Esophagus mucosa (tissue), 1 donor: ENCODE data around the gene LCA5L. TPM values are rescaled to one million over a fixed set of nuclear protein-coding genes. Genes with fewer than 3 reads are reported as not detected.
"Not testable (repeated sequence)": the region's sequence is repeated elsewhere in the genome, so short reads cannot be mapped to it uniquely, and the experiment has no call there.

Experiments
- ATAC-seq: fragments of 200-7000 bp; cut with Tn5 transposase; one replicate; pipeline ENCODE4 v1.9.1; 2020
- total RNA-seq: library from RNA; stranded (reverse); gene quantifications from one replicate; pipeline ENCODE4 v1.2.4, GENCODE V29; 2023
- donor health status: DM: yes; HTN: yes; CAD: no.

Gene LCA5L
- total RNA-seq, 1 donor from 2014 or later: 0.80 TPM

DNA sequence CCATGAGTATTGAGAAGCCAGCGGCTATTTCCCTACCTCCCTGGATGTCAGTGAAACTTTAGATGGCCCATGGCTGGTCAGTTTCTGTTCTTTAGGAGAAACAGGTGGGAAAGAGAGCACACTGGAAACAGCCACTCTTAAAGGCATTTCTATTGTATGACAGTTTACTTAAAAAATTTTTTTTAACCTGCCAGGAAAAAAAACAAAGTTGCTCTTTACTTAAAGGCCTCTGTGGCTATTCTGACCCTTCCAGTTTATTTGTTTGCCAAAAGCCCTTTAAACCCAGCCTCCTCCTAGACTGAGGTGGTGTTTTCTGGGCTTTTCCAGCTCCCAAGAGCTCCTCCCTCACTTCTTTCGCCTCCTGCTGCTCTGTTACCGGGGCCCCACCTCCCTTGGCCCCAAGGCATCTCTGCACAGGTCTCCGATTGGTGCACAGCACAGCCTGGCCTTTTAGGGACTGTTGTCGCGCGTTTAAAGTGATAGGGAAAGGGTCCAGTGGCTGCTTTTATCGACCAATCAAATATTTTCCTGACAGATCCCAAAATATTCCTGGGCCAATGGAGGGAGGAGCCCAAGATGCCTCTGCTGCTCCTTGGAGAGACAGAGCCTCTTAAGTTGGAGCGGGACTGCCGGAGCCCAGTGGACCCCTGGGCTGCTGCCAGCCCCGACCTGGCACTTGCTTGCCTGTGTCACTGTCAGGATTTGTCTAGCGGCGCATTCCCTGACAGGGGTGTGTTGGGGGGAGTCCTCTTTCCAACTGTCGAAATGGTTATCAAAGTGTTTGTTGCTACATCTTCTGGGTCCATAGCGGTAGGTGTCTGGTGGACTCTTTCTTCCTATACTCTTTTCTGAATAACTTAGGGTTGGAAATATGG lies 6.0 kb upstream of the LCA5L start, which contains the start of gene SH3BGR:
SH3BGR (plus strand) TSS at position 639 of the 875 bp plus-strand sequence; CDS start at position 766, 127 bp downstream.
- ATAC-seq: peak; percentile 72

DNA sequence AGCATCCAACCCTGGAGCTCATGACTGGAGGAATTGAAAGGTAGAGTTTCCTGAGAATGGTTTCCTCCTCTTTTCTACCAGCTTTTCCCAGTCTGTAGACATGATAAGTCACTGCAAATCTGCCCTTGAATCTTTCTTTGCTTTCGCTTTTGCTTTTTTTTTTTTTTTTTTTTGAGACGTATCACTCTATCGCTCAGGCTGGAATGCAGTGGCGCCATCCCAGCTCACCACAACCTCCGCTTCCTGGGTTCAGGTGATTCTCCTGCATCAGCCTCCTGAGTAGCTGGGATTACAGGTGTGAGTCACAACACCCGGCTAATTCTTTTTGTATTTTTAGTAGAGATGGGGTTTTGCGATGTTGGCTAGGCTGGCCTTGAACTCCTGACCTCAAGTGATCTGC lies 1.7 kb upstream of the LCA5L start:
- ATAC-seq: no peak

DNA sequence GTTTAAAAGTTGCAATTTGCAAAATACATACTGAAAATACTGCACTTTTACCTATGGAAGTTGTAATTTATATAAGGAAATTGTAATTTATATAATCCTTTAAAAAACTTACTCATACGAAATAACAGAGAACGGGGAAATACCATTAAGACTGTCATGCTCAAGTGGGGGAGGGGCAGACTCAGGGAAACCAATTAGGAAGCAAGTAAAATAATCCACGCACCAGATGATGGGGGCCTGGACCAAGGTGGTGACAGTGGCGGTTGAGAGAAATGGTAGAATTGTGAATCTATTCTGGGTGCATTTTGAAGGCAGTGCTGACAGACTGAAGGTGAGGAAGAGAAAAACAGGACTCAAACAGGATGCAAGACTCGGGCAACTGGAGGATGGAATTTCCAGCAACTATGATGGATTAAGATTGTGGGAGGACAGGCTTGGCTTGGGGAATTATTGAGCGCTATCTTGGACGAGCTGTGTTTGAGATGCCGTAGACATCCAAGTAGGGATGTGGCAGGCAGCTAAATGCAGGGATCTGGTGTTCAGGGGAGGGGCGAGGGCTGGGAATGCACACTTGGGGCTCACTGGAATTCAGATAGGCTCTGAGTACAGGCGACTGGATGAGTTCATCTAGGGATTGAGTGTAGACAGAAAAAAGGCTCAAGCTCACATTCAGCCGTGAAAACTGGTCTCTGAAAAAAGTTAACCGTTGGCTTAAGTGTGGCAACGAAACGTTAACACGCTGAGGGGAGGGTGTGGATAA lies 977 bp downstream of the LCA5L start:
- no peak for ATAC-seq

DNA sequence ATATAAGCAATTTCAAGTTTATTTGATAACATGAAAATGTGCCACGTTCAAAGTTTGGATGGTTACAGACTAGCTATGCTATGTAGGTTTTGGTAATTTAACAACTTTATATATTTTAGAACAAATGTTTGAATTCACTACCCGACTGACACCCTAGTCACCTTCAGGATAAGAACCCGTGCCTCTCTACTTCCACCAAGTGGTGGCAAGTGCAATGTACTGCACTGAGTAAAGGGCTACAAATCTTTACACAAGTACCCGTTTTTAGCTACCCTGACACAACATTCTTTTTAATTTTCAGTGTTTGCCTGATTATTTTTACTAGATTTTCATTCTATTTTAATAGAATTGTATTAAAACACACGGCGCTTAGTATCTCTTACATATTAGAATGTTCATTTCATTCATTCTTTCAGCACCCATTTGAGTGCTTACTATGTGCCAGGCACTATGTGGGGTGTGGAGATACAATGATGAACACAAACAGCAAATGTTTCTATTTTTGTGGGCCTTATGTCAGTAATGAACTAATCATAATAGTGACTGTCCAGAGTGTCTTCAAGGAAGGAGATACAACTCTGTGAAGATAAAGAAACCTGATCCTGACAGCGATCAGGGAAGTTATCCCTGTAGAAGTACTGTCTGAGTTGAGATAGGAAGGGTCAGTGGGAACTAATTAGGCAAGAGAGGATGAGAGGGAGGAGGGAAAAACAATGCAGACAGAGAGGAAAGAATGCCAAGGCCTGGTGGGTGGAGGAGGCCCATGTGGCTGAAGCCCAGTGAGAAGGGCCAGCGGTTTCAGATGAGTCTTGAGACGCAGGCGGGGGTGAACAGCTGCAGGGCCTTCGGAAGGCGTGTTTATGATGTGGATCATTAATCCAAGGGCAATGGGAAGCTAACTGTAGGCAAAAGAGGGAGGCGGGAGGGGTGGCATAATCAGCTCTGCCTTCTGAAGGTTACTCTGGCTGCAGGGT lies 3.8 kb downstream of the LCA5L start:
- peak; percentile 38 for ATAC-seq

DNA sequence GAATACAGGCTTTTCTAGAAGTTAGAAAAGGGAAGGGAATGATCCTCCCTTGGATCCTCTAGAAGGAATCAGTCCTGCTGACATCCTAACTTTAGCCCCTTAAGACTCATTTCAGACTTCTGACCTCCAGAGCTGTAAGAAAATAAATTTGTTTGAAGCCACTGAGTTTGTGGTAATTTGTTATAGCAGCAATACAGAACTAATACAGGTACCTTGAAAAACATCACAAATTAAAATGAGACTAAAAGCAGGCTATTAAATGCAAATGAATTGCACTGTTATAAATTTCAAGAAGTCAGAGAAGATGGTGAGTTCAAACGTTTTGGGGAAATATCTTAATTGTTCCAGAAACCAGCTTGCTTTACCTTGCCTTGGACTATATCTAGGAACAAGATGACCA lies 6.3 kb downstream of the LCA5L start:
- ATAC-seq: no peak

DNA sequence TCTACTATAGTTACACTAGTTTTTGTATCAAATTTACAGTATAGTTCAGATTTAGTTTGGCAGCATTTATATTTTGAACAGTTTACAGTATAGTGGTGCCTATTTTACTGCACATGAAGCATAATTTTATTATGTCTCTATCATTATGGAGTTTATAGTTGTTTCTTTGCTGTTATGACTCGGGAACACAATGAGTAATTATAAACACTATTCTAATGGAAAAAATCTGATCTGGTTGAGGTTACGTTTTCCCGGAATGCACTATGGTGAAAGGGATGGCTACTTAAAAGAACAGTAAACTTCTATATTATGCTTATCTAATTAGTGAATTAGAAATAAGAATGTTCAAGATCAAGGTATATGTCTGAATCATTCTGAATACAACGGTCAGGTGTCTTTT lies 10.6 kb downstream of the LCA5L start:
- no peak for ATAC-seq

DNA sequence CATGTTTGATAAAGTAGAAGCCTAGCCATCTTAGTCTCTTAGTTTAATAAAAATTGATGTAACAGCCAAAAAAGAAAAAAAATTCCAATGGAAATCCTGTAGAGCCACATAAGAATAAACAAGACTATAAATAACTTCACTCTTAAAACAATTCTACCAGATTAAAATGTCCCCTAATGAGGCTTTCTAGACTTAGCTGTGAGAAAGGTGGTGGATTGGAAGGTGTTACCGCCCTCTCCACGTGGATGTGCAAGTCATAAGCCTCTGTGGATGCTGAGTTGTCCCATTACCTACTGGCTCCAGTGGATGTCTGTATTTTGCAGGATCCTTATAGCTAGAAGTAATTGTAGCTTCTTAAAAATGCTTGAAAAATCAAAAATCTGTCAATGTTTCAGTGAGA lies 14.6 kb downstream of the LCA5L start:
- ATAC-seq: no peak

DNA sequence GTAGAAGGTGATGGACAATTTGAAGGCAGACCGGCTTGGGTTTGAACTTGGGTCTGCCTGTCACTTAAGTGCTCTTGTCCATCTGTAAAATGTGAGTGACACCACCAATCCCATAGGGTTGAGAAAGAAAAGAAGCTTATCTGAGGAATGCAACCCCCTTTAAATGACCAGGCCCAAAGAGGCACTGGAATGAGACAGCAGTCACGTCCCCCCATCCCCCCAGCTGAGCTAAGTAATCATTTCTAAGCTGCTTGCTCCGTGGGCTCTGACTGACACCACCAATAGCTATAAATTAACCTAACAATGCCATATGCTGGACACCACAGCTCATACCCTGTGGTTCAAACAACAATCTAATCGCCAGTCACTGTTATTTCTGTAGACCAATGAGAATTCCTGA lies 15.1 kb downstream of the LCA5L start:
- ATAC-seq: no peak

DNA sequence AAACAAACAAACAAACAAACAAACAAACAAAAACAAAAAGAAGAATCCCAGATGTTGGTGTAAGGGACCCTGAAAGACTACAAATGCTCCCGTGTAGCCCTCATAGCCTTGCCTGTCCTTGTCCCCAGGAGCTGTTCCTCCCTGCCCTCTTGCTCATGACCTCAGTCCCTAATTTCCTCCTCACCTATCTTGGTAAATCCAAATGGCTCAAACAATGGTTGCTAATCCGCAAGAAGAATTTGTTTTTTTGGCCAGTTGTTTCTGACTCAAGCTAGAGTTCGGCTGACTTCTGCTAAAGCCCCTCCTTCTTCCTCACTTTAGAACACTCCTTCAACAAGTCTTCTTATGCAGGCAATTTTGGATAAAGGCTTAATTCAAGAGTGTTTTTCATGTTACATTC lies 15.6 kb downstream of the LCA5L start:
- ATAC-seq: no peak

DNA sequence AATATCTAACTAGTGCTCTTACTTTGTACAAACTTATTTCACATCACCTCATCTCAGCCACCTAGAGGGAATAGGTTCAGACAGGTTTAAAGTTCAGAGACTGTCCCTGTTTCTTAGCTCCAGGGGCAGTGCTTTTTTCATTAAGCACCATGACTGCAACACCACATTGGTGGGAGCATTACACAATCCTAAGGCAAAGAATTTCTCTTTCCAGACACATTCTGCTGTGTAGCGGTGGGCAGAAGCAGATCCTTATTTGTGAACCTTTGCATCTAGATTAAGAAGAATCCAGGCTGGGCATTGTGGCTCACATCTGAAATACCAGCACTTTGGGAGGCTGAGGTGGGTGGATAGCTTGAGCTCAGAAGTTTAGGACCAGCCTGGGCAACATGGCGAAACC lies 16.1 kb downstream of the LCA5L start:
- no peak for ATAC-seq

DNA sequence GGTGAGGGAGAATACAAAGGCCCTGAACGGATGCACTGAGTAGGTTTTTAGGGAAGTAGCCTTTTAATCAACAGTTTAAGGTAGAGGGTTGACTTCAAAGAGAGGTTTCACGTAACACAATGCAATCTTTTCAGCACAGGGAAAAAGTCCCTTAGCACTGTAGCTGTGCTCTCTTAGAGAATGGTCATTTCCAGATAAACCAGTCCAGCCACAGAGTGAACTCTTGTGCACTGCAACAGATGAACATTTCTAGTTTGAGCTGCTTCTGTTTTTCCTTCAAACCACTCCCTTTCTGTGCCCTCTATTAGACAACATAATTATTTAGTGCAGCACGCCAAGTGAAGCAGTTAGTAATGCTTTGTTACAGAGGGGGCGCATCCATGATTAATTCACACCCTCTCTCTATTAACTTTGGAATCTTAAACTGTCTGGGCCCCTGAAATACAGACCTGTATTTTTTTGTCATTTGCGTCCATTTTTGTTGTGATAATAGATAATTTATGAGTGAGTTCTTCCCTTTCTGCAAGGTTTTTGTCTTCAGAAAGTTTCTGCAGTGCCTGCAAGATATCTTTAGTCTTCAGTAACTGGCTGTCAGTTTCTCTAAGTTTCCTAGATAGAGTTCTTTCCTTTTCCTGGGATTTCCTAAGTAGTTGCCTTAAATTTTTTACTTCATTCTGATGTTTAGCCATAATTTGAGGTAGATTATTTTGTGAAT lies 22.9 kb downstream of the LCA5L start:
- ATAC-seq: peak; percentile 81

DNA sequence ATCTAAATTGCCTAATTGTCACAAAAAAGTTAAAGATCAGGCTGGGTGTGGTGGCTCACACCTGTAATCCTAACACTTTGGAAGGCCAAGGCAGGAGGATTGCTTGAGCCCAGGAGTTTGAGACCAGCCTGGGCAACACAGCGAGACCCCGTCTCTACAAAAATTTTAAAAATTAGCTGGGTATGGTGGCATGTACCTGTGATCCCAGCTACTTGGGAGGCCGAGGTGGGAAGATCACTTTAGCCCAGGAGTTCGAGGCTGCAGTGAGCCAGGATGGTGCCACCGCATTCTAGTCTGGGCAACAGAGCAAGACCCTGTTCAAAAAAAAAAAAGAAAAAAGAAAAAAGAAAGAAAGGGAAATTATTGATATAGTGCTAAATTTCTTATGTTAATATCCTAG lies 26.4 kb downstream of the LCA5L start:
- not testable (repeated sequence) for ATAC-seq

DNA sequence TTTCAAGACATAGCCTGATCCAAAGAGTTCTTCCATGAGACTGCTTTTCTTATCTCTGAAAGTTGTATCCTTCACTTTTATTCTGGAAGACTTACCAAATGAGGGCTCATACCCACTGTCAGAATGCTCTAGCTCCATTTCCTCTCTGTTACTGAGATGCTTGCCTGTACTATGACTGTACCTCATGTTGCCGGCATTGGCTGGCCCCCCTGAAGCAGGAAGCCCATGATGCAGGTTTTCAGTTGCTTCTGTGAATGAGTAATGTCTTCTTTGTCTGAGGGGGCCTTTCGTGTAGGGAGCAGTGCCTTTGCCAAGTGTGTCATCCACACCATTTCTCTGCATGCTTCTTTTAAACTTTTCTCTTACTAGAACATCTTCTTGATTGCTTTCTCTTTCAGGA lies 39.5 kb downstream of the LCA5L start:
- no peak for ATAC-seq

DNA sequence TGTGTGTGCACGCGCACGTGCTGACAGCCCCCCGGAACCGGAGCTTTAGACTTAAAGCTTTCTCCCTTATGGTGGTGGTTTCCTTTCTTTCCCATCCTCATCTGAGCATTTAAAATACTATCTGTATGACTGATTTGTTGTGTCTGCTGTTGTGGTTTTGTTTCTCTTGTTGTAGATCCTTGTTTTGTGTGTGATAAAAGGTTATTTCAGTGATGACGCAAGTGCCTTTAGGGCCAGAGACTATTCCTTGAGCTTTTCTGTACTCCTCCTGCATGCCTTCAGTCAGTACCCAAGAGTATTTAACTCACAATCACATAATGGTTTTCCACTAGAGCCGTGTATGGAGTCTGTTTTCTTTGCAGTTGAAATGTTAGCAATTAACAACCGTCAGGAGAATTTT lies 45.4 kb downstream of the LCA5L start:
- no peak for ATAC-seq

DNA sequence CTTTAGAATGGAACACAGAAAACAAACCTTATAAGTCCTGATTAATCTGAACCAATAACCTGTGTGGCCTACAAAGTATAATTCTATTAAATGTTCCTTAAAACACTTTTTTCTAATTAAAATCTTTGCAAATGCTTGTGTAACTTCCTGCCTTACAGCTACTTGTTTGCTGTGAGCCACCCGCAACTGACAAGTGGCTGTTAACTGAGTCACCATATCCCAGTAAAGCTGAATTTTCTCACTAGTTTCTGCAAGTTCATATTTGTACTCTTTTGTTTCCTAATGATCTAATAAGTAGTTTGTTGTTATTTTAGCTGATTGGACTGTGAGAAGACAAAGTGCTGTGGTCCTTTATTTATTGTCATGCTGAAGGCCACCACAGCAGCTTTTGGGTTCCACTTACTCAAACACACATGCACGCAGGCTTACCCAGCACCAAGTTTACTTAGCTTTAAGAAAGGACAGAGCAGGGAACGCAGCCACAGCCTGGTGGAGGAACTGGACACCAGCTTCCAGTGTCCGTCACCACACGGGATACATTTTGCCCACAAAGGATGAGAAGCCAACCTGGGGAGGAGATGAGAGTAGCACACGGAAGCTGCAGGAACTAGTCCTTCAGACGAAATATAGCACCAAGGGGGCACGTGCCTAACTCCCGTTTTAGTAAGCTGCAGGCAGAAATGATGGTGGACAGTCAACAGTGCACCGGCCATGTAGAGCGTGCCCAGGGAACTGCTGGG lies 47.8 kb downstream of the LCA5L start:
- ATAC-seq: no peak

DNA sequence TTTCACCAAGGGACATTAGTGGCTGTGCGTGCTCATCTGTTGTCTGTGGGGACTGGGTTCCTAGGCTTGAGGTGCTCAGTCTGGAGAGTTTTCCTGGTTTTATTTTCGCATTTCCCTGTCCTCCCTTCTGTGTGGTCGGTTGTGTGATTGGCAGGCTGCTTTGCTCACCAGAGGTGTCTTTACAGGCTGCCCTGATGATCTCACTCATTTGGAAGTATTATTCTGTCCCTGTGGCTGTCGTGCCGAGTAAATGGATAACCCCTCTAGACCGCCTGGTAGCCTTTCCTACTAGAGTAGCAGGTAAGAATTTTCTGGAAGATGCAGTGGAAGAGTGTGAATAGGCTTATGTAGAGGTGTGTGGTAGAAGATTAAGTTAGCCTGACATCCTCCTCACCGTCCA lies 52.6 kb downstream of the LCA5L start:
- ATAC-seq: no peak

DNA sequence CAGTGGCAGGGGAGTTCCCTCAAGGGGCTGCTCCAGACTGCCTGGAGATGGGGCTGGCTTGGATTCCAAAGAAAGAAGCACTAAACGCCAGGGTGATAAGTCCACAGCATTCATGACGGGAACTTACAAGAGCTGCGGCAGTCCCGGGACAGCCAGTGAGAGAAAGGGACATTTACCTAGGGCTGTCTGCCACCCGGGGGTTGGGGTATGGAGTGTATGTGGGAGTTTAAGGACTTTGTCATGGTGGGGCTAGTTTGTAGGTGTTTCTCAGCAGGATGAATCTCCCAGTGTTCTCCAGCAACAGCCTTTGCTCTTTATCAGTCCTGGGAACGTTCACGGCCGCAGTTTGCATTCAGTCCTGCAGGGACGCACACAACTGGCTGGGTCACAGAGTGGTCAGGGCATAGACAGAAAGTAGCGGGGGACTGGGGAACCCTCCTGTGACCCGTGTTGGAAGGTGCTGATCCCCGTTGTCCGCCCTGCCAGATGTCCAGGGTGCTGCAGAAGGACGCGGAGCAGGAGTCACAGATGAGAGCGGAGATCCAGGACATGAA lies 55.3 kb downstream of the LCA5L start:
- no peak for ATAC-seq

DNA sequence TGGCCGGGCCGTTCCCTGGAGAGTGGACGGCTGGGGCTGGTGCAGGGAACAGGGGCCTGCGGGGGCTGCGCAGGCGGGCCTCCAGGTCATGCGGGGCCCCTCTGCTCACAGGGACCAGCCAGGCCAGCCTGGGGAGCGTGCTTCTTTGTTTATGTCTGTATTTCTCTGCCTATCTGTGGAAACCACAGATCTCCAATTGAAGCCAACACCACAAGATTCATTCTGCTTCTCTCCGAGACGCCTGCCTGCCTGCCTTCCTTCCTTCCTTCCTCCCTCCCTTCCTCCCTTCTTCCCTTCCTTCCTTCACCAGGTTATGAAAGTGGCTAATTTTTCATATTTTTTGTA lies 56.8 kb downstream of the LCA5L start:
- ATAC-seq: no peak

DNA sequence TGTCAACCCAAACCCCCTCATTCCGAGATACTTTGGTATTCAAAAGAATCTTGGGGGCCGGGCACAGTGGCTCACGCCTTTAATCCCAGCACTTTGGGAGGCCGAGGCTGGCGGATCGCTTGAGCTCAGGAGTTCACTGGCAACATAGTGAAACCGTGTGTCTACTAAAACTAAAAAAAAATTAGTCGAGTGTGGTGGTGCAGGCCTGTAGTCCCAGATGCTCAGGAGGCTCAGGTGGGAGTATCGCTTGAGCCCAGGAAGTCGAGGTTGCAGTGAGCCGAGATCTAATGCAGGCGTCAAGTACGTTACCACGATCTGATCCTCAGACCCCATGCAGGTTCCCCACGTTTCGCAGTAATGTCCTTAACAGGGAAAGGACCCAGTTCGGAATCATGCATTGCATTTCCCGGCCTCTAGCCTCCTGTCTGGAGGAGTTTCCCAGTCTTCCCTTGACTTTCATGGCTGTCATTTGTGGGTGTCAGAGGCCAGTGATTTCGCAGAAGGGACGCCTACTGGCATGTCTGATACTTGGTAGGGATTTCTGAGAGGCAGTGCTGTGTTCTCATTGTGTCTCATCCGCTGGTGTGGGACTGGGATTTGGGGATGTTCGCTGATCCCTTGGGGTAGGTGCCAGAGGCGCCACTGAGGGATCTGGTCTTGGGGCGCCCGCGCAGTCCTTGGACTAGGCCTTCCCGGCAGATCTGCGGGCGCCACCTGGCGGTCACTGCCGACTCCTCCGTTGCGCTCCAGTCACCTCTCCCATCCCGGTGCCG lies 57.4 kb downstream of the LCA5L start:
- peak; percentile 87 for ATAC-seq

DNA sequence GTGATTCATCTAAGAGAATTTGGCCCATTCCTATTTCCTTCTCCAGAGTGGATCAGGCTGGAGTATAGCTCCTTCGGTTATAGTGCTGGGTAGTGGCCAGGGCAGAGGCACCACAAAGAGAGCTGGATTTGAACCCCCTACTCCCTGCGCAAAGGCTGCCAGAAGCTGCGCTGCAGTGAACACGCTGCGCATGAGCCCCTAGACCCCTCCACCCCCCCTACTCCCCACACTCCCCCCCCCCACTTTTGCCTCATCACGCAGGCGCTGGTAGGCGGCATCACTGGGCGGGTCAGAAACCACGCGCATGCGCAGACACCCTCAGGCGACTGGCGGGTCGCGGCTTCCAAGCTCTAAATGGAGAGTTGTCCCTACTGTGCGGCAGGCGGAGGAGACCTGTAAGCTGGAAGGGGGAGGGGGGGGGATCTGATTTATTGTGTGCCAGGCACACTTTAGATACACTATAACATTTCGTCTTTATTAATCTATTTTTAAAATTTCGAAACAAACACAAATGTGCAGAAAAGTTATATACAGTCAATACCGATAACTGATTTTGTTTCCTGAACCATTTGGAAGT lies 58.0 kb downstream of the LCA5L start:
- ATAC-seq: peak; percentile 58
